Stimulated activated naive CD8-positive, alpha-beta T cell treated with anti-CD3 and anti-CD28 coated beads, Interleukin-15, Interleukin-2, amounts not matched to agents 100 ng/mL and 50 ng/mL, for 24 hours (primary cell): ENCODE results near the gene INTS1.
A peak's percentile ranks its signal among the peaks of the same experiment; 100 is the strongest.
"Not testable (repeated sequence)": the region's sequence is repeated elsewhere in the genome, so short reads cannot be mapped to it uniquely, and the experiment has no call there.

ENCODE experiments used
- H3K27ac Mint-ChIP-seq: one replicate; pipeline ENCODE4 v1.8.0; 2021; ENCODE audit warnings: mild to moderate bottlenecking, mixed read lengths
- H3K27me3 Mint-ChIP-seq: one replicate; pipeline ENCODE4 v1.8.0; 2021; ENCODE audit warnings: mixed read lengths
- H3K36me3 Mint-ChIP-seq: one replicate; pipeline ENCODE4 v1.8.0; 2021; ENCODE audit warnings: low read depth, mixed read lengths
- H3K4me1 Mint-ChIP-seq: one replicate; pipeline ENCODE4 v1.8.0; 2021; ENCODE audit warnings: low read depth, mixed read lengths
- H3K4me3 Mint-ChIP-seq: one replicate; pipeline ENCODE4 v1.8.0; 2021; ENCODE audit warnings: mild to moderate bottlenecking, mixed read lengths
- H3K9me3 Mint-ChIP-seq: one replicate; pipeline ENCODE4 v1.8.0; 2021; ENCODE audit warnings: mixed read lengths

The INTS1 gene

DNA sequence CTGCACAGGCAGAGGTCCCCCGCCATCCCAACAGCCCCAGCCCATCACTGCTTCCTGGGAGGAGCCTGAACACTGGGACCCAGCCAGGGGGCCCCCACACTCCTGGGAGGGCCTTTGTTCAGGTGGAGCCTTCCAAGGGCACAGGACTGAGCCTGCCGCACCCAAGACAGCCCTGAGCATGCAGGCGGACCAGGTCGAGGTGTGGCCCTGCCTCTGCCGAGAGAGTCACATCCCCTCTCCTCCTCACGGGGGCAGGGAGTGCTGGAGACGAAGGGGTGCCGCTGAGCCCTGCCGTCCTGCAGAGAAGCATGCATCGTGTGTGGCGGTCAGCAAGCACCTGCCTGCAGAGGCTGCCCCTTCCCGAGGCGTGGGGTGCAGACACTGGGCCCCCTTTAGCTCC, 19.0 kb upstream of the INTS1 start:
- peaks cover 3% of the 10 kb centered on the region for H3K4me1 Mint-ChIP-seq
- no peaks in the 10 kb centered on the region for H3K36me3 Mint-ChIP-seq
- H3K9me3 Mint-ChIP-seq = peaks cover 5% of the 10 kb centered on the region
- peaks cover 4% of the 10 kb centered on the region for H3K27me3 Mint-ChIP-seq
- no peak overlapping the region for H3K27ac Mint-ChIP-seq
- no peak overlapping the region for H3K4me3 Mint-ChIP-seq

DNA sequence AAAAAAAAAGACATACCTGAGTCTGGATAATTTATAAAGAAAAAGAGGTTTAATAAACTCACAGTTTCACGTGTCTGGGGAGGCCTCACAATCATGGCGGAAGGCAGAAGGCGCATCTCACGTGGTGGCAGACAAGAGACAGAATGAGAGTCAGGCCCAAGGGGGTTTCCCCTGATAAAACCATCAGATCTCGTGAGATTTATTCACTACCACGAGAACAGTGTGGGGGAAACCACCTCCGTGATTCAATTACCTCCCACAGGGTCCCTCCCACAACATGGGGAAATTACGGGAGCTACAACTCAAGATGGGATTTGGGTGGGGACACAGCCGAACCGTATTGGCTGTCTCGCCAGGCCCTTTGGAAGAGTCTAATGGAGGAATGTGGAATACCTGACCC, 17.3 kb upstream of the INTS1 start:
- no peaks in the 10 kb centered on the region for H3K36me3 Mint-ChIP-seq
- peaks cover 3% of the 10 kb centered on the region for H3K4me1 Mint-ChIP-seq
- H3K27me3 Mint-ChIP-seq = no peaks in the 10 kb centered on the region
- no peak overlapping the region for H3K27ac Mint-ChIP-seq
- H3K9me3 Mint-ChIP-seq = peaks cover 5% of the 10 kb centered on the region
- no peak overlapping the region for H3K4me3 Mint-ChIP-seq

- Mint-ChIP-seq H3K27me3 (no peaks in the 10 kb centered on the region), H3K27ac (no peak overlapping the region), H3K9me3 (peaks cover 5% of the 10 kb centered on the region), H3K4me1 (peaks cover 3% of the 10 kb centered on the region), H3K36me3 (no peaks in the 10 kb centered on the region), H3K4me3 (no peak overlapping the region)
Measured at GRCh38 chr7:1520539-1521234, 16.5 kb upstream of the INTS1 start.

DNA sequence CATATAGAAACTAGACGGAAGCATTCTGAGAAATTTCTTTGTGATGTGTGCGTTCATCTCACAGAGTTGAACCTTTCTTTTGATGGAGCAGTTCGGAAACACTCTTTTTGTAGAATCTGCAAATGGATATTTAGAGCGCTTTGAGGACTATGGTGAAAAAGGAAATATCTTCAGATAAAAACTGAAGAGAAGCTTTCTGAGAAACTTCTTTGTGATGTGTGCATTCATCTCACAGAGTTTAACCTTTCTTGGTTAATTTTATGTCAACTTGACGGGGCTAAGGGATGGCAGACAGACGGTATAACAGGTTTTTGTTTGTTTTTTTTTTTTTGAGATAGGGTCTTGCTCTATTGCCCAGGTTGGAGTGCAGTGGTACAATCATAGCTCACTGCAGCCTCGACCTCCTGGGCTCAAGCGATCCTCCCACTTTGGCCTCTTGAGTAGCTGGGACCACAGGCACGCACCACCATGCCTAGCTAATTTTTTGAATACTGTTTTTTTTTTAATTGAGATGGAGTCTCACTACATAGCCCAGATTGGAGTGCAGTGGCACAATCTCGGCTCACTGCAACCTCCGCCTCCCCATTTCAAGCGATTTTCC, 15.2 kb upstream of the INTS1 start:
- not testable (repeated sequence) for H3K27me3 Mint-ChIP-seq, H3K4me1 Mint-ChIP-seq, H3K4me3 Mint-ChIP-seq, H3K9me3 Mint-ChIP-seq, H3K27ac Mint-ChIP-seq, H3K36me3 Mint-ChIP-seq

DNA sequence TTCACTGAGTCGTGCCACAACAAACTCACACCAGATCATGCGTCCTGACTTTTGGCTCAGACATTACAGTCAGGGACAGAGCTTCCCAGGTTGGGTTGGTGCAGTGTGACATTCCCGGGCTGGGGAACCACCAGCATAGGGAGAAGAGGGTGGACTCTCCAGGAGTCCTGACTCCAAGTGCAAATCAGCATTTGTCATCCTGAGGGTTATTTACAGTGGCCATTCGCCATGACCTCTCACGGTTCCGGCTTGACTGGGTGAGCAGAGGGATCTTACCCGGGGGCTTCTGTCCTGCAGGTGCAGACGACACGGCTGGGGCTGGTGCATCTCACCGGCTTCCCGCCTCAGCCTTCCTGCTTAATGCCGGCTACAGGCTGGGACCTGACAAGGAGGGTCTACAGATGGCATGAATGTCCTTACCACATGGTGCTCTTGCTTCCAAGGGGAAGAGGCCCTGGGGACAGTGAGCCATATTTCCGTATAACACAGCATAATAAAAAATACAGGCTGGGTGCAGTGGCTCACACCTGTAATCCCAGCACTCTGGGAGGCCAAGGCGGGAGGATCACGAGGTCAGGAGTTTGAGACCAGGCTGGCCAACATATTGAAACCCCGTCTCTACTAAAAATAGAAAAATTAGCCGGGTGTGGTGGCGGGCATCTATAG, 12.5 kb upstream of the INTS1 start:
- Mint-ChIP-seq H3K36me3 (no peaks in the 10 kb centered on the region), H3K27me3 (no peaks in the 10 kb centered on the region), H3K27ac (no peak overlapping the region), H3K9me3 (peaks cover 5% of the 10 kb centered on the region), H3K4me3 (no peak overlapping the region), H3K4me1 (peaks cover 23% of the 10 kb centered on the region)

DNA sequence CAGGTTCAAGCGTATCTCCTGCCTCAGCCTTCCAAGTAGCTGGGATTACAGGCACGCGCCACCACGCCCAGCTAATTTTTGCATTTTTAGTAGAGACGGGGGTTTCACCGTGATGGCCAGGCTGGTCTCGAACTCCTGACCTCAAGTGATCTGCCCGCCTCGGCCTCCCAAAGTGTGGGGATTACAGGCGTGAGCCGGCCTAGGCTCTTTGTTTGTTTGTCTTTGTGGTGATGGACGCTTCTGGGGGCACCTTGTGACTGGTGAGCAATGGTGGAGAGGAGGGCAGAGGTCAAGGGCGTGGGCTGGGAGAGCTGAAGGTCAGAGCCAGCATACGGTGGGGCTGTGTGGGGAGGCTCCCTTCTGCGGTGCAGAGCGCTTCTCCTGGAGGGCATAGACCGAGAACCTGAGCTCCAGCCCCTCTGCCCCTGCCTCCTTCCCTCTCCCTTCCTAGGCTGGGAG, 11.3 kb upstream of the INTS1 start:
- H3K4me3 Mint-ChIP-seq, H3K27me3 Mint-ChIP-seq, H3K27ac Mint-ChIP-seq, H3K36me3 Mint-ChIP-seq, H3K9me3 Mint-ChIP-seq: not testable (repeated sequence)
- peaks cover 31% of the 10 kb centered on the region for H3K4me1 Mint-ChIP-seq

GRCh38 chr7:1514995-1515401, 10.8 kb upstream of the INTS1 start:
- no peaks in the 10 kb centered on the region for H3K36me3 Mint-ChIP-seq
- H3K9me3 Mint-ChIP-seq = peaks cover 5% of the 10 kb centered on the region
- H3K4me3 Mint-ChIP-seq = no peak overlapping the region
- no peaks in the 10 kb centered on the region for H3K27me3 Mint-ChIP-seq
- H3K27ac Mint-ChIP-seq = no peak overlapping the region
- H3K4me1 Mint-ChIP-seq = peaks cover 34% of the 10 kb centered on the region

DNA sequence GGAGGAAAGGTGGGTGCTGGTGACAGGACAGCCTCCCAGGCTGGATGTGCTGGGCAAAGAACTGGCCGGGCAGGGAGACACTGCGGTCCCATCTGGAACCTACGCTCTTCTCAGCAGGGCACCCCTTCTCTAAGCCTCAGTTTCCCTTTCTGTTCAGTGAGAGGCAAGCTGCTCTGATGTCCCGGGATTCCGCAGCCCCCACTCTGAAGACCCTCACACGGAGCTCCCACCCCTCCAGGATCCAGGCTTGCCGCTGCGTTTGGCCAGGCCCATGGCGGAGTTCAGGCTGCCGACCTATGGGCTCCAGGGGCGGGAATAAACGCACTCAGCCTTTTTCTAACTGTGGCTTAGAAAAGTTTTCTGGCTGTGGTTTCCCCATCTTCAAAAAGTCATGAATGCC, 10.2 kb upstream of the INTS1 start:
- Mint-ChIP-seq H3K9me3 (peaks cover 4% of the 10 kb centered on the region), H3K36me3 (no peaks in the 10 kb centered on the region), H3K4me1 (peaks cover 35% of the 10 kb centered on the region), H3K4me3 (no peak overlapping the region), H3K27ac (no peak overlapping the region), H3K27me3 (no peaks in the 10 kb centered on the region)

GRCh38 chr7:1513657-1514095, 9.5 kb upstream of the INTS1 start:
- Mint-ChIP-seq H3K4me3 (no peak overlapping the region), H3K9me3 (no peaks in the 10 kb centered on the region), H3K4me1 (peaks cover 38% of the 10 kb centered on the region), H3K27ac (peak overlapping the region; percentile 76), H3K36me3 (no peaks in the 10 kb centered on the region), H3K27me3 (no peaks in the 10 kb centered on the region)

GRCh38 chr7:1512781-1513656, 8.8 kb upstream of the INTS1 start:
- H3K4me3 Mint-ChIP-seq = no peak overlapping the region

GRCh38 chr7:1511444-1512422, 7.5 kb upstream of the INTS1 start:
- H3K27me3 Mint-ChIP-seq = no peaks in the 10 kb centered on the region
- no peak overlapping the region for H3K4me3 Mint-ChIP-seq
- no peaks in the 10 kb centered on the region for H3K36me3 Mint-ChIP-seq
- H3K4me1 Mint-ChIP-seq = peaks cover 52% of the 10 kb centered on the region
- no peak overlapping the region for H3K27ac Mint-ChIP-seq
- H3K9me3 Mint-ChIP-seq = no peaks in the 10 kb centered on the region

More at GRCh38 chr7:1512781-1513656, 8.8 kb upstream of the INTS1 start:
- peak overlapping the region; percentile 76 for H3K27ac Mint-ChIP-seq
- no peaks in the 10 kb centered on the region for H3K36me3 Mint-ChIP-seq
- H3K27me3 Mint-ChIP-seq = no peaks in the 10 kb centered on the region
- peaks cover 44% of the 10 kb centered on the region for H3K4me1 Mint-ChIP-seq
- no peaks in the 10 kb centered on the region for H3K9me3 Mint-ChIP-seq

DNA sequence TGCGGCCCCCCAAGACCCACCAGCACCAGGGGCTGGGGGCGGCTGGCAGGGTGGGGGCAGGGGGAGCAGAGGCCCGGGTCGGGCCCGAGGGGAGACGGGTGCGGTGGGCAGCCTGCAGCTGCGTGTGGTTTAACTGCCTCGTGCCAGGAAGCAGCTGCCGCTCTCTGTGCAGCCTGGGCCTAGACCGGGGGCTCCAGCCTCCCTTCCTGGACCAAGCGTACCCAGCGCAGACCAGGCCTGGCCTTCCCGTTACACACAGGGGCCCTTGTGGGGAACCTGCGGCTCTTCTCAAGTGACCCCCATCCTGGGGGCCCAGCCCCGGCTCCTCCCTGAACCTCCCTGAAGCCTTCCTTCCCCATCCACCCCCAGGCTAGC, 6.6 kb upstream of the INTS1 start:
- H3K9me3 Mint-ChIP-seq = no peaks in the 10 kb centered on the region
- H3K36me3 Mint-ChIP-seq = no peaks in the 10 kb centered on the region
- H3K4me1 Mint-ChIP-seq = peaks cover 60% of the 10 kb centered on the region
- H3K27ac Mint-ChIP-seq = no peak overlapping the region
- no peak overlapping the region for H3K4me3 Mint-ChIP-seq
- no peaks in the 10 kb centered on the region for H3K27me3 Mint-ChIP-seq

DNA sequence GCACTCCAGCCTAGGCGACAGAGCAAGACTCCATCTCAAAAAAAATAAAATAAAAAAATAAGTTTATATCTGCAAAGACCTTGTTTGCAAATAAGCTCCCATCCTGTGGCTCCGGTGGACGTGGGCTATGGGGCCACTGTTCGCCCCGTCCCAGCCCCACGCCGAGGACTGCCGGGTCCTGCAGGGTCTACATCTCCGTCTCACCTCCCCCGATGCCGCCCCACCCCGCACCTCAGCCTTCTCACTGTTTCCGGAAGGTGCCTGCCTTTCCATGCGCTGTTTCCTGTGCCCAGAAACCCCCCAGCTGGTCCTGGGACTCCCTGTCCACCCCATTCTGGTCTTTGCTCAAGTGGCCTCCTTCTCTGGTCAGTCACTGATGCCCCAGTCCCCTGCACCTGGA, 5.0 kb upstream of the INTS1 start:
- Mint-ChIP-seq H3K36me3 (no peaks in the 10 kb centered on the region), H3K9me3 (no peaks in the 10 kb centered on the region), H3K4me3 (no peak overlapping the region), H3K4me1 (peaks cover 67% of the 10 kb centered on the region), H3K27ac (no peak overlapping the region), H3K27me3 (no peaks in the 10 kb centered on the region)

- Mint-ChIP-seq H3K4me1 (peaks cover 63% of the 10 kb centered on the region), H3K9me3 (no peaks in the 10 kb centered on the region), H3K27ac (no peak overlapping the region), H3K4me3 (no peak overlapping the region), H3K36me3 (no peaks in the 10 kb centered on the region), H3K27me3 (no peaks in the 10 kb centered on the region)
Measured at GRCh38 chr7:1508277-1508758, 4.1 kb upstream of the INTS1 start.
